IMR-90 (cell line): ENCODE results near the gene MAPK8IP1.

Experiments used
- BHLHE40 ChIP-seq: fragments of 150-350 bp; IDR thresholded peaks from 2 replicates; pipeline ENCODE4 v1.6.1; 2016; ENCODE audit warnings: mild to moderate bottlenecking, low read depth, low read length
- FOS ChIP-seq: fragments of 150-350 bp; IDR thresholded peaks from 2 replicates; pipeline ENCODE4 v1.6.1; 2016; ENCODE audit warnings: low read depth, low read length
- POLR2A ChIP-seq: IDR thresholded peaks from 2 replicates; pipeline ENCODE4 v1.6.1; 2012; ENCODE audit warnings: mild to moderate bottlenecking, low read depth, low read length
- RAD21 ChIP-seq: IDR thresholded peaks from 2 replicates; pipeline ENCODE4 v1.6.1; 2012; ENCODE audit warnings: low read length, improper control_type of control experiment
- SMC3 ChIP-seq: fragments of 150-350 bp; IDR thresholded peaks from 2 replicates; pipeline ENCODE4 v1.6.1; 2016; ENCODE audit warnings: low read depth, mild to moderate bottlenecking, antibody characterized with exemption, low read length, moderate library complexity
- TF ChIP-seq, protein P1 (sequence below): conservative IDR thresholded peaks from 2 replicates; pipeline ENCODE4 v1.5.1; 2012; ENCODE audit warnings: mild to moderate bottlenecking, low read depth, low read length, improper control_type of control experiment

DNA sequence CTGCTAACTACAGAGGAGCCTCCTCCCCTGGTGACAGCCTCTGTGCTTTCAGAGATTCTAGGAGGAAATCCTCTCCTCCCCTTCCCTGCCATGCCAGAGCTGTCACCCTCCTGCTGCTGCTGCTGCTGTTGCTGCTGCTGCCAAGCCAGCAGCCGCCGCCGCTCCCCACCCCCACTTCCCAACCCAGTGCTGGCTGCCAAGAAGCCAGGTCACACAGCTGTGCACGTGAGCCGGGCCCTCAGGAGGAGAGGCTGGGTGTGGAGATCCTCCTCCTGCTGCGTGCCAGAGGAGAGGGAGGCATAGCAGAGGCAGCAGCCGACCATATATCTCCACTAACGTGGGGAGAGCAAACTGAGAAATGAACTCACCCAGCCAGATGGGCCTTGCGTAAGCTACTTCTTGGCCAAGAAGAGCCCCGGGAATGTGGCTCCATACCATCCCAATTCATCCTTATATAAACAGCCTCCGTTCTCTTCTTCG lies 25.8 kb upstream of the MAPK8IP1 start:
- TF ChIP-seq, protein P1, sequence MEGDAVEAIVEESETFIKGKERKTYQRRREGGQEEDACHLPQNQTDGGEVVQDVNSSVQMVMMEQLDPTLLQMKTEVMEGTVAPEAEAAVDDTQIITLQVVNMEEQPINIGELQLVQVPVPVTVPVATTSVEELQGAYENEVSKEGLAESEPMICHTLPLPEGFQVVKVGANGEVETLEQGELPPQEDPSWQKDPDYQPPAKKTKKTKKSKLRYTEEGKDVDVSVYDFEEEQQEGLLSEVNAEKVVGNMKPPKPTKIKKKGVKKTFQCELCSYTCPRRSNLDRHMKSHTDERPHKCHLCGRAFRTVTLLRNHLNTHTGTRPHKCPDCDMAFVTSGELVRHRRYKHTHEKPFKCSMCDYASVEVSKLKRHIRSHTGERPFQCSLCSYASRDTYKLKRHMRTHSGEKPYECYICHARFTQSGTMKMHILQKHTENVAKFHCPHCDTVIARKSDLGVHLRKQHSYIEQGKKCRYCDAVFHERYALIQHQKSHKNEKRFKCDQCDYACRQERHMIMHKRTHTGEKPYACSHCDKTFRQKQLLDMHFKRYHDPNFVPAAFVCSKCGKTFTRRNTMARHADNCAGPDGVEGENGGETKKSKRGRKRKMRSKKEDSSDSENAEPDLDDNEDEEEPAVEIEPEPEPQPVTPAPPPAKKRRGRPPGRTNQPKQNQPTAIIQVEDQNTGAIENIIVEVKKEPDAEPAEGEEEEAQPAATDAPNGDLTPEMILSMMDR = no peak
- peak; percentile 61; the same call in 1 of the 2 replicates for TF ChIP-seq POLR2A
- TF ChIP-seq SMC3 = peak; percentile 21; the same call in 1 of the 2 replicates
- TF ChIP-seq RAD21 = peak; percentile 7; the same call in 1 of the 2 replicates
- peak; percentile 49; the same call in 1 of the 2 replicates for TF ChIP-seq FOS
- TF ChIP-seq BHLHE40 = peak; percentile 100
